Measurements from ENCODE around the gene FRMD3. TPM values are rescaled to one million over a fixed set of nuclear protein-coding genes. Genes with fewer than 3 reads are reported as not detected.
"Not testable (repeated sequence)": the region's sequence is repeated elsewhere in the genome, so short reads cannot be mapped to it uniquely, and the experiment has no call there.

Gene FRMD3
- total and polyA plus RNA-seq, 3 experiments from 2014 or later = 0.35 to 0.68 (median 0.62) TPM

GRCh38 chr9:83382421-83382820 is 155.8 kb downstream of the FRMD3 start:
- no peaks in the 10 kb centered on the region for H3K4me1 Mint-ChIP-seq
- H3K36me3 ChIP-seq (ENCODE audit: insufficient read depth, low read length) = no peaks in the 10 kb centered on the region

GRCh38 chr9:83379045-83379444 is 159.2 kb downstream of the FRMD3 start:
- H3K27ac Mint-ChIP-seq = no peak overlapping the region
- H3K9me3 ChIP-seq (ENCODE audit: low read length) = no peaks in the 10 kb centered on the region
- no peaks in the 10 kb centered on the region for H3K4me1 Mint-ChIP-seq
- H3K27me3 ChIP-seq (ENCODE audit: insufficient read depth, low read length, poor library complexity, severe bottlenecking) = no peaks in the 10 kb centered on the region
- no peaks in the 10 kb centered on the region for H3K4me1 ChIP-seq (ENCODE audit: insufficient read depth, low read length)
- H3K27ac ChIP-seq (ENCODE audit: low read depth, low read length) = no peak overlapping the region
- no peak for DNase-seq
- H3K36me3 ChIP-seq (ENCODE audit: insufficient read depth, low read length) = no peaks in the 10 kb centered on the region
- no peaks in the 10 kb centered on the region for H3K27me3 Mint-ChIP-seq
- H3K4me3 Mint-ChIP-seq = no peak overlapping the region
- ChIA-PET POLR2A (no interaction called here), CTCF (no interaction called here)
- H3K4me3 ChIP-seq (ENCODE audit: low read length) = no peak overlapping the region
- H3K36me3 Mint-ChIP-seq = peaks cover 0 to 4% (median 2%) of the 10 kb centered on the region in 3 donors
- peaks cover 0 to 2% (median 0%) of the 10 kb centered on the region in 5 donors for H3K9me3 Mint-ChIP-seq

More at GRCh38 chr9:83382421-83382820, 155.8 kb downstream of the FRMD3 start:
- no peak overlapping the region for H3K4me3 Mint-ChIP-seq
- Histone ChIP-seq H3K4me3 (ENCODE audit: low read length) (no peak overlapping the region), H3K27me3 (ENCODE audit: insufficient read depth, low read length, poor library complexity, severe bottlenecking) (no peaks in the 10 kb centered on the region), H3K4me1 (ENCODE audit: insufficient read depth, low read length) (no peaks in the 10 kb centered on the region), H3K27ac (ENCODE audit: low read depth, low read length) (no peak overlapping the region), H3K9me3 (ENCODE audit: low read length) (no peaks in the 10 kb centered on the region)
- CTCF ChIA-PET = no interaction called here
- POLR2A ChIA-PET = no interaction called here
- H3K27me3 Mint-ChIP-seq = no peaks in the 10 kb centered on the region
- peaks cover 0 to 2% (median 0%) of the 10 kb centered on the region in 3 donors for H3K36me3 Mint-ChIP-seq
- no peak for DNase-seq
- peaks cover 0 to 2% (median 0%) of the 10 kb centered on the region in 5 donors for H3K9me3 Mint-ChIP-seq
- no peak overlapping the region for H3K27ac Mint-ChIP-seq

GRCh38 chr9:83372957-83373356 is 165.2 kb downstream of the FRMD3 start:
- no peak for DNase-seq
- ChIA-PET CTCF (no interaction called here), POLR2A (no interaction called here)
- Histone ChIP-seq H3K4me1 (ENCODE audit: insufficient read depth, low read length) (no peaks in the 10 kb centered on the region), H3K9me3 (ENCODE audit: low read length) (no peaks in the 10 kb centered on the region), H3K27me3 (ENCODE audit: insufficient read depth, low read length, poor library complexity, severe bottlenecking) (no peaks in the 10 kb centered on the region), H3K27ac (ENCODE audit: low read depth, low read length) (no peak overlapping the region), H3K36me3 (ENCODE audit: insufficient read depth, low read length) (no peaks in the 10 kb centered on the region), H3K4me3 (ENCODE audit: low read length) (no peak overlapping the region)
- Mint-ChIP-seq H3K4me1 (no peaks in the 10 kb centered on the region), H3K4me3 (no peak overlapping the region), H3K9me3 (no peaks in the 10 kb centered on the region), H3K27ac (no peak overlapping the region), H3K36me3 (peaks cover 0 to 4% (median 0%) of the 10 kb centered on the region in 3 donors), H3K27me3 (no peaks in the 10 kb centered on the region)

GRCh38 chr9:83367326-83367725 is 170.9 kb downstream of the FRMD3 start:
- Mint-ChIP-seq H3K27me3 (no peaks in the 10 kb centered on the region), H3K9me3 (no peaks in the 10 kb centered on the region), H3K4me1 (no peaks in the 10 kb centered on the region), H3K27ac (no peak overlapping the region), H3K4me3 (no peak overlapping the region), H3K36me3 (no peaks in the 10 kb centered on the region)
- ChIA-PET CTCF (no interaction called here), POLR2A (no interaction called here)
- H3K4me3 ChIP-seq (ENCODE audit: low read length) = no peak overlapping the region
- no peaks in the 10 kb centered on the region for H3K27me3 ChIP-seq (ENCODE audit: insufficient read depth, low read length, poor library complexity, severe bottlenecking)
- no peak overlapping the region for H3K27ac ChIP-seq (ENCODE audit: low read depth, low read length)
- no peaks in the 10 kb centered on the region for H3K9me3 ChIP-seq (ENCODE audit: low read length)
- H3K4me1 ChIP-seq (ENCODE audit: insufficient read depth, low read length) = no peaks in the 10 kb centered on the region
- DNase-seq = no peak
- H3K36me3 ChIP-seq (ENCODE audit: insufficient read depth, low read length) = no peaks in the 10 kb centered on the region

- no peak for DNase-seq
- H3K27ac Mint-ChIP-seq = peak overlapping the region in 1 of 8 donors; percentile 14
- no peaks in the 10 kb centered on the region for H3K27me3 Mint-ChIP-seq
- H3K4me3 Mint-ChIP-seq = no peak overlapping the region
- Histone ChIP-seq H3K27me3 (ENCODE audit: insufficient read depth, low read length, poor library complexity, severe bottlenecking) (no peaks in the 10 kb centered on the region), H3K4me3 (ENCODE audit: low read length) (no peak overlapping the region), H3K27ac (ENCODE audit: low read depth, low read length) (no peak overlapping the region), H3K9me3 (ENCODE audit: low read length) (no peaks in the 10 kb centered on the region), H3K36me3 (ENCODE audit: insufficient read depth, low read length) (no peaks in the 10 kb centered on the region), H3K4me1 (ENCODE audit: insufficient read depth, low read length) (no peaks in the 10 kb centered on the region)
- CTCF ChIA-PET = no interaction called here
- peaks cover 0 to 7% (median 0%) of the 10 kb centered on the region in 3 donors for H3K36me3 Mint-ChIP-seq
- POLR2A ChIA-PET = no interaction called here
- no peaks in the 10 kb centered on the region for H3K9me3 Mint-ChIP-seq
- H3K4me1 Mint-ChIP-seq = no peaks in the 10 kb centered on the region
Measured at GRCh38 chr9:83362341-83362995, 175.7 kb downstream of the FRMD3 start.

GRCh38 chr9:83359039-83359438 is 179.2 kb downstream of the FRMD3 start:
- Histone ChIP-seq H3K4me3 (ENCODE audit: low read length) (no peak overlapping the region), H3K27ac (ENCODE audit: low read depth, low read length) (no peak overlapping the region), H3K4me1 (ENCODE audit: insufficient read depth, low read length) (no peaks in the 10 kb centered on the region), H3K9me3 (ENCODE audit: low read length) (no peaks in the 10 kb centered on the region), H3K27me3 (ENCODE audit: insufficient read depth, low read length, poor library complexity, severe bottlenecking) (no peaks in the 10 kb centered on the region), H3K36me3 (ENCODE audit: insufficient read depth, low read length) (no peaks in the 10 kb centered on the region)
- DNase-seq = no peak
- POLR2A ChIA-PET = no interaction called here
- Mint-ChIP-seq H3K9me3 (no peaks in the 10 kb centered on the region), H3K4me1 (no peaks in the 10 kb centered on the region), H3K27ac (no peak overlapping the region), H3K27me3 (no peaks in the 10 kb centered on the region), H3K36me3 (peaks cover 0 to 7% (median 0%) of the 10 kb centered on the region in 3 donors), H3K4me3 (no peak overlapping the region)
- CTCF ChIA-PET = no interaction called here

GRCh38 chr9:83358493-83358892 is 179.7 kb downstream of the FRMD3 start:
- H3K27me3 Mint-ChIP-seq; H3K36me3 ChIP-seq (ENCODE audit: insufficient read depth, low read length); H3K36me3 Mint-ChIP-seq; H3K4me1 Mint-ChIP-seq; CTCF ChIA-PET; H3K4me3 Mint-ChIP-seq; H3K9me3 Mint-ChIP-seq; H3K9me3 ChIP-seq (ENCODE audit: low read length); DNase-seq; POLR2A ChIA-PET; H3K4me1 ChIP-seq (ENCODE audit: insufficient read depth, low read length); H3K27ac Mint-ChIP-seq; H3K27me3 ChIP-seq (ENCODE audit: insufficient read depth, low read length, poor library complexity, severe bottlenecking); H3K27ac ChIP-seq (ENCODE audit: low read depth, low read length); H3K4me3 ChIP-seq (ENCODE audit: low read length): not testable (repeated sequence)

GRCh38 chr9:83355729-83356151 is 182.5 kb downstream of the FRMD3 start:
- no peak overlapping the region for H3K4me3 ChIP-seq (ENCODE audit: low read length)
- CTCF ChIA-PET = no interaction called here
- no peaks in the 10 kb centered on the region for H3K9me3 Mint-ChIP-seq
- peaks cover 0 to 7% (median 0%) of the 10 kb centered on the region in 3 donors for H3K36me3 Mint-ChIP-seq
- H3K36me3 ChIP-seq (ENCODE audit: insufficient read depth, low read length) = no peaks in the 10 kb centered on the region
- H3K9me3 ChIP-seq (ENCODE audit: low read length) = no peaks in the 10 kb centered on the region
- DNase-seq = no peak
- peak overlapping the region in 1 of 8 donors; percentile 56 for H3K27ac Mint-ChIP-seq
- no peak overlapping the region for H3K27ac ChIP-seq (ENCODE audit: low read depth, low read length)
- no peaks in the 10 kb centered on the region for H3K27me3 ChIP-seq (ENCODE audit: insufficient read depth, low read length, poor library complexity, severe bottlenecking)
- no peak overlapping the region for H3K4me3 Mint-ChIP-seq
- no peaks in the 10 kb centered on the region for H3K4me1 Mint-ChIP-seq
- H3K4me1 ChIP-seq (ENCODE audit: insufficient read depth, low read length) = no peaks in the 10 kb centered on the region
- no peaks in the 10 kb centered on the region for H3K27me3 Mint-ChIP-seq
- POLR2A ChIA-PET = no interaction called here

Data from CD8-positive, alpha-beta memory T cell (primary cell).